Stimulated activated naive CD8-positive, alpha-beta T cell treated with anti-CD3 and anti-CD28 coated beads, Interleukin-15, Interleukin-2, amounts not matched to agents 100 U/mL and 50 U/mL, for 24 hours (primary cell): ENCODE results near the gene CHD6.

ENCODE experiments used
- ATAC-seq: fragments of 150-1000 bp; cut with Tn5 transposase; one replicate; pipeline ENCODE4 v1.10.0; 2021
- DNase-seq: peaks from one replicate; pipeline ENCODE4 v3.0.0; 2021

The CHD6 gene

GRCh38 chr20:41392871-41393704 lies 225.1 kb downstream of the CHD6 start:
- ATAC-seq (no peak), DNase-seq (no peak)

GRCh38 chr20:41392295-41392694 lies 225.9 kb downstream of the CHD6 start:
- DNase-seq: no peak
- ATAC-seq: no peak

DNA sequence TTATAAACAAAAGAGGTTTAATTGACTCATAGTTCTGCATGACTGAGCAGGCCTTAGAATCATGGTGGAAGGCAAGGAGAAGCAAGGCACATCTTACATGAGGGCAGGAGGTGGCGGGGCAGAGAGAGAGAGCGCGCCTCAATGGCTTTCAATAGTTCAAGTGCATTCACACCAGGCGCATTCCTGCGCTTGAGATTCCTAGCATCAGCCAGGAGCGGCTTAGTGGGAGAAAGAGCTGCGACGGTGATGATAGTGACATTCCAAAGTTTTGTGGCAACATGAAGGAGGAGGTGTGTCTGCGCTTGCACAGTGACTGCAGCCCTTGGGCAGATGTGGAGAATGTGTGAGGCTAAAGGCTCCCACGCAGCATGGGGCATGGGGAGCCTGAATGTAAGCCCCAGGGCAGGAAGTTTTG lies 226.6 kb downstream of the CHD6 start:
- DNase-seq: no peak
- no peak for ATAC-seq

- DNase-seq: no peak
- no peak for ATAC-seq
These were observed 227.3 kb downstream of the CHD6 start for GRCh38 chr20:41390889-41391288.

DNA sequence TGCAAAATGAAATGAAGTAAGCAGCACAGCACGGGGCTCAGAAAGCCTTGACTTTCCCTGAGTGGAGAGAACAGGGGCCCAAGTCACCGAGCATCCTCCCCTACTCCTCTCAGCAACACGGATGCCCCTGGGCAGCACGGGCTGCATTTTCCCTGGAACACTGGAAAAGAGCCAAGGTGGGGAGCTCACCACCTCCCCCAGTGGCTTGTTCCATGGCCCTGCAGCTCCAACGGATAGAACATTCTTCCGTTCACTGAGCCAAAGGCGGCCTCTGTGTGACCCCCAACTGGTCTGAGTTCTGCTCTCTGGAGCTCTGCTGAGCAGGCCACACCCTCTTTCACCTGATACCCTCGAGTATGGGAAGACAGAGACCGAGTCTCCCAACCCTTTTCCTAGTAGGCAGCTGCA lies 230.7 kb downstream of the CHD6 start:
- ATAC-seq (no peak), DNase-seq (no peak)

GRCh38 chr20:41386502-41387427 lies 231.4 kb downstream of the CHD6 start:
- ATAC-seq (no peak), DNase-seq (no peak)

DNA sequence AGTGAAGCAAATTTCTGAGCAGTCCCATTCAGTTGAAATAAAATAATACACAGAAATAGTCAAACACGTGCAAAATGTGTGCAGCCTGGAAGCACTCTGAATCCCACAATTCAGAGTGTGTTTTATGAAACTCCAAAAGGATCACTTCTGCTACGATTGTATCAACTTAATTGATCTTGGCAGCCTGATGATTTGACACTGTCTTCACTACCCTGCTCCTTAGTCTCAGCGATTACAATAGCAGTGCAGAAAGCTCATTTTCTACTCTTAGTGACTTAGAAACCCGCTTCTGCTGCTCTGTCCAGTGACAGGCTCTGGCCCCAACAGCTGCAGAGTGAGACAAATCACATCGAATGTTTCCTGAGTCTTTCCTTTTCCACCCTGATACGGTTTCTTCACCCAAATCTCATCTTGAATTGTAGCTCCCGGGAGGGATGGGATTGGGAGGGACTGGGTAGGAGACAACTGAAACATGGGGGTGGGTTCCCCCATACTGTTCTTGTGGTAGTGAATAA lies 235.3 kb downstream of the CHD6 start:
- no peak for DNase-seq
- ATAC-seq: no peak

GRCh38 chr20:41380551-41381193 lies 237.5 kb downstream of the CHD6 start:
- ATAC-seq (no peak), DNase-seq (no peak)

DNA sequence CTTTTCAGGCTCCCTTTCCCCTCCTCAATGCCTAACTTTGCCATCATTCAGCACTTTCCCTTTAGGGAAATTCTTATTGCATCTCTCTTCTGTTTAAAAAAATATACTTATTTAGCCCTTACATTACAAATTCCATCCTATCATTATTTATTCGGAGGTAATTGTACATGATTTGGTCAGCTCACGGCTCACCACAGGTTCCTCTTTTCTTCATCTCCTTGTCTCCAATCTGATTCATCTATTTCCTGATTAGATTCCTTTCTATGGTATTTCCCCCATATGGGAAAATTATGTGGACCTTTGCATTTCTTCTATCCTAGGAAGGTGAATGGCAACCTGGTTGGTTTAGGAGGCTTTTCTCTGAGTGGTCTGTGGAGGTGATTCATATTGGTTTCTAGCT lies 238.6 kb downstream of the CHD6 start:
- DNase-seq: no peak
- ATAC-seq: no peak

- ATAC-seq (no peak), DNase-seq (no peak)
These were observed 240.9 kb downstream of the CHD6 start for GRCh38 chr20:41377275-41377674.

- DNase-seq: no peak
- no peak for ATAC-seq
These were observed 241.8 kb downstream of the CHD6 start for GRCh38 chr20:41376349-41376748.

- DNase-seq (no peak), ATAC-seq (no peak)
These were observed 242.3 kb downstream of the CHD6 start for GRCh38 chr20:41375846-41376245.

GRCh38 chr20:41373931-41374920 lies 244.0 kb downstream of the CHD6 start:
- DNase-seq: no peak
- peak; percentile 9 for ATAC-seq

- DNase-seq (no peak), ATAC-seq (no peak)
These were observed 244.9 kb downstream of the CHD6 start for GRCh38 chr20:41373251-41373783.

DNA sequence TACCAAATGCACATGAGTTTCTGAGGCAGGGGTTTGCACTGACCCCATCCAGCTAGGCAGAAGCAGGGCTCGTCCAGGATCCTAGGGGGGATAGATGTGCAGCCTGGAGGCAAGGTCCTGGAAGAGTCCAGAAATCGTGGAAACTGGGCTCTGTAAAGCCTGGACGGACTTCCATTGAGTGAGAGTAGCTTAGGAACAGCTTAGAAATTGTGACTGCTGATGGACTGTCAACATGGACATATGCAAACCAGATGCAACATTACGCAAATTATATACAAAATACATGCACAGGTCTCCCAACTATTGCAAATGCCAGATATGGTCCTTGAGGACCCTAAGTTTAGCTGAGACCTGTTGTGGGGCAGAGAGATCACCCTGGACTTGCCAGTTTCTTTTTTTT lies 246.8 kb downstream of the CHD6 start:
- no peak for ATAC-seq
- DNase-seq: no peak

- ATAC-seq: no peak
- no peak for DNase-seq
These were observed 248.0 kb downstream of the CHD6 start for GRCh38 chr20:41370176-41370575.

GRCh38 chr20:41369673-41370072 lies 248.5 kb downstream of the CHD6 start:
- DNase-seq (no peak), ATAC-seq (no peak)

DNA sequence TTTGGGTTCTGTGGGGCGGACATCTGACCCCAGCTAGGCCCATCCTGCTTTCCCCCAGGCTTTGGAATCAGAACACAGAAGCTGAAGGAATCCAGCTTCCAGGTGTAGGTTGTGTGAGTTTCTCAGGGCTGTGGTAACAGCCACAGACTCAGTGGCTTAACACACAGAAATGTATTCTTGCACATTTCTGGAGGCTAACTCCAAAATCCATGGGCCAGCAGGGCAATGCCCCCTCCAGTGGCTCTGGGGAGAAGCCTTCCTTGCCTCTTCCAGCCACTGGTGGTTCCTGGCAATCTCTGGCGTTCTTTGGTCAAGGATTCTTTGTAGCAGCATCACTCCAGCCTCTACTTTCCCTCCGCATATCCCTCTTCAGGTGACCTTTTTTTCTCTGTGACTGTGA lies 250.2 kb downstream of the CHD6 start:
- ATAC-seq: no peak
- no peak for DNase-seq

DNA sequence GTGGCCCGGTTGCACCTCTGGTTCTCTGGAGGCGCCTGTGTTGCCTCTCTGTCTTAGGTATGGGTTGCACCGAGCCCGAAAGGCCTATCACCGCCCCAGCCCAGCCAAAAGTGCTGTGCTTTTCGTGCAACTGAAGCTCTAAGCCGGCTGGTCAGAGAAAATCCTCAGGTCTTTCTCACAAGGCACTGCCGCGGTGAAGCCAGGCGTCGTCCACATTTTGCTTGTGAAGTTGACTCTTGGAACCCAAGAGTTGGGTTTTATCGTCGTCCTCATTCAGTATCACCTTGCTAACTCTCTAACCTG lies 250.8 kb downstream of the CHD6 start:
- no peak for ATAC-seq
- no peak for DNase-seq

DNA sequence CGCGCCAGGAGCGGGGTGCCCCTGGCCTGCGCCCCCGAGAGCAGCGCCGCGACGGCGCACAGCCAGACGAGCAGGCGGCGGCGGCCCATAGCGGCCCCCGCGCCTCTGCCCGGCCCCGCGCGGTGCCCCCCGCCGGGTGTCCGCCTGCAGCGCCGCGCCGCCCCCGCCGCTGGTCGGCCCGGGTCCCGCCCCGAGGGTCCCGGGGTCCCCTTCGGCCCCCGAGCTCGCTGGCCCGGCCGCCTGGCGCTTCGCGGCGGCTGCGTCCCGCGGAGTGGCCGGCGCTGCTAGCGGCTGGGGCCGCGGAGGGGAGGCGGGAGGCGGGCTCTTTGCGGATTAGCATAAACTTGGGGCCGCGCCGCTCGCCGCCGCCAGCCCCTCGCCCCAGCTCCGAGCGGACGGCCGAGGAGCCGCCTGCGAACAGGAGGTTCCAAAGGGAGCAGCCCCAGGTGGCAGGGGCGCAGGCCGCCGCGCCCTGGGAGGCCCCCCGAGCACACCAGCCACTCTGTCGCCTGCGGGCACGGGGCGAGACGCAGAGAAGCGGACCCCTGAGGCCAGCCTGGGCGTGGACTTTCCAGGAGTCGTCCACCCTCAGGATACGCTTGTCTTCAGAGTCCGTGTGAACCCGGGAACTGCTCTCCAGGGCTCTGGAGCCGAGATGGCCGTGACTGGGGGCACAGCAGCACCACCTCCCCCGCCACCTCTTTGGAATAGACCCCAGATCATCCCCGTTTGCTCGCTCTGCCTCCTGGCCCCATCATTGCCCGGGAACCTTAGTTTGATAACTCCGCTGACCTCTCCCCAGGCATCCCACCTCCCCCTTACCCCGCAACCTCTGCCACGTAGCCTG lies 251.4 kb downstream of the CHD6 start, which contains the start of gene EMILIN3:
Gene EMILIN3, minus strand, starts transcription at position 273 of the 847 bp plus-strand sequence. Its CDS starts 184 bp downstream, at position 89.
- ATAC-seq: no peak
- no peak for DNase-seq
